ENCODE measurements around the gene INTS12.

INTS12 gene

GRCh38 chr4:105659190-105659589 is 49.3 kb downstream of the INTS12 start:
- H3K4me3 ChIP-seq (ENCODE audit: low read length): no peak overlapping the region
- TF ChIP-seq ZNF274 (IDR thresholded peaks at IDR 0.05; ENCODE audit: low read depth, low read length): no peak

GRCh38 chr4:105657117-105657765 is 51.2 kb downstream of the INTS12 start:
- no peak overlapping the region for H3K4me3 ChIP-seq (ENCODE audit: low read length)
- no peak for TF ChIP-seq ZNF274 (IDR thresholded peaks at IDR 0.05; ENCODE audit: low read depth, low read length)

GRCh38 chr4:105652286-105652888 is 56.1 kb downstream of the INTS12 start:
- TF ChIP-seq ZNF274 (IDR thresholded peaks at IDR 0.05; ENCODE audit: low read depth, low read length): no peak

GRCh38 chr4:105651884-105652283 is 56.6 kb downstream of the INTS12 start:
- H3K4me3 ChIP-seq (ENCODE audit: low read length): no peak overlapping the region
- no peak for TF ChIP-seq ZNF274 (IDR thresholded peaks at IDR 0.05; ENCODE audit: low read depth, low read length)

More at GRCh38 chr4:105652286-105652888, 56.1 kb downstream of the INTS12 start:
- H3K4me3 ChIP-seq (ENCODE audit: low read length): no peak overlapping the region

GRCh38 chr4:105650190-105650589 is 58.3 kb downstream of the INTS12 start:
- TF ChIP-seq ZNF274 (IDR thresholded peaks at IDR 0.05; ENCODE audit: low read depth, low read length): no peak
- no peak overlapping the region for H3K4me3 ChIP-seq (ENCODE audit: low read length)

- TF ChIP-seq ZNF274 (IDR thresholded peaks at IDR 0.05; ENCODE audit: low read depth, low read length): no peak
- no peak overlapping the region for H3K4me3 ChIP-seq (ENCODE audit: low read length)
Measured at GRCh38 chr4:105645440-105645839, 63.0 kb downstream of the INTS12 start.

DNA sequence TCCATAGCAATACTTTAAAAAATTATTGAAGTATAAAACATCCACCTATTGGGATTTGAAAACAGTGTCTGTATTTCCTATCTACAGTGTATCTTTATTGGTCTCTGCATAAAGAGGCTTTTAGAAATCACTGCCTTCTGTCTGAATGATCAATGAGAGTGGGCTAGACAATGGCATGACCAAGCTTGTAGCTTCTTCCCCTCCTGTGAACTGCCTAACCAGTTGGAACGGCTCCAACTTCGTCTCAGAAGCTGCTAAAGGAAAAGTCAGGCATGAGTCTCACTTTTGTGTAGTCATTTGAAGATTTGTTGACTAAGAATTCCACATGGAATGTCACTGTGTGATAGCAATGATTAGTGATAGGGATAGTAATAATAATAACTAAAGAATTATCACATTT is 64.2 kb downstream of the INTS12 start:
- H3K4me3 ChIP-seq (ENCODE audit: low read length): no peak overlapping the region
- no peak for TF ChIP-seq ZNF274 (IDR thresholded peaks at IDR 0.05; ENCODE audit: low read depth, low read length)

GRCh38 chr4:105641845-105642244 is 66.6 kb downstream of the INTS12 start:
- no peak overlapping the region for H3K4me3 ChIP-seq (ENCODE audit: low read length)
- TF ChIP-seq ZNF274 (IDR thresholded peaks at IDR 0.05; ENCODE audit: low read depth, low read length): no peak

DNA sequence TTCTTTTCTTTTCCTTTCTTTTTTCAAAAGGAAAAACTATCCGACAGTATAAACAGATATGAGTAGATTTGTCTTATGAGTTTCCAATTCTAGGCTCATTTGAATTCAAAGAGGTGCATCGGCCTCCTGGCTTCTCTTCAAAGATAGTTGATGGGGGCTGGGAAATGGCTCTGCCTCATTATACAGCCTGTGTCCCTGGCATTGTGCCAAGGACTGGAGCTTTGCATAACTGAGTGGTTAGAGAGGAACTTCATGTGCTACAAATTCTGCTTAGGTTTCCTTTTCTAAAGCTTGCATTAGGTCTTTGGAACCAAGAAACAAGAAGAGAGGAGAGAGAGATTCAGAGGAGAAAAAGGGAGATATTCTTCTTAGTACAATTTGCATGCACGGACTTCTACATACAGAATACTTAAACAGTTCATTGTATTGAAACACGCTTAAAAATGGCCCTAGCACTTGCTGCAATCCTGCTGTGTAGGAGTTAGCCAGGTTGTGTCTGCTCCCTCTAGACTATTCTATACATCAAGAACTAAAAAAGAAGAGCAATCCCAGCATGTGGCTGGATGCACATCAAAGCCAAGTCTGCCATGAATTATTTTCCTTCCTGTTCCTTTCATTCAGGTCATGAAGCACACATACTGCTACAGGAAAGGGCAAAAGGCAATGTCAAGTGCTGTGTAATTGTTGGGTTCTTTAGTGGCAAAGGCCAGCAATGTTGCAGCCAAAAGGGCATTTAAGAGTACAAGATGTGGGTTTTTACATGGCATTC is 70.9 kb downstream of the INTS12 start:
- peak overlapping the region; percentile 10; the same call in 1 of the 2 replicates for H3K4me3 ChIP-seq (ENCODE audit: low read length)
- no peak for TF ChIP-seq ZNF274 (IDR thresholded peaks at IDR 0.05; ENCODE audit: low read depth, low read length)

GRCh38 chr4:105634402-105635080 is 73.9 kb downstream of the INTS12 start:
- no peak overlapping the region for H3K4me3 ChIP-seq (ENCODE audit: low read length)

DNA sequence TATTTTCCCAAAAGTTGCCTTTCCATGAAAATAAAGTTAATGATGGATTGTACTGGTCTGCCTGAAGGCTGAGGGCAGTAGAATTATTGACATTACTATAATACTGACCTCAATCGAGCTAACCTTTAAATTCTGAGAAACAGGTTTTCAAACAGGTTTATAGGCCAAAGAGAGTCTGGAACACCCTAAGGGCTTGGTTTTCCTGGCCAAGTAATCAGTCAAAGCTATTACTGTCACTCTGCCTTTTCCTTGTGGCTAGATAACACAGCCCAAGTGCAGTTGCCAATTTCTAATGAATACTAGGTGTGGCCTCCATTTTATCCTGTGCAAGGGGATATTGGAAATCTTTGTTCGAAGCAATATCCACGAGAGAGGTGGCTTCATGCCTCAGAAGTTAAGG is 75.2 kb downstream of the INTS12 start:
- H3K4me3 ChIP-seq (ENCODE audit: low read length): no peak overlapping the region
- TF ChIP-seq ZNF274 (IDR thresholded peaks at IDR 0.05; ENCODE audit: low read depth, low read length): no peak

More at GRCh38 chr4:105634402-105635080, 73.9 kb downstream of the INTS12 start:
- no peak for TF ChIP-seq ZNF274 (IDR thresholded peaks at IDR 0.05; ENCODE audit: low read depth, low read length)
